IgD-negative memory B cell (primary cell): Measurements from ENCODE around the gene PLA2R1. TPM values are rescaled to one million over a fixed set of nuclear protein-coding genes. Genes with fewer than 3 reads are reported as not detected.

Experiments
- H3K27ac Mint-ChIP-seq, 3 donors: one replicate each; pipeline ENCODE4 v1.8.0; 2020 to 2022; ENCODE audit warnings: mild to moderate bottlenecking in 3 of 3, mixed read lengths in 3 of 3, moderate library complexity in 1 of 3
- H3K27me3 Mint-ChIP-seq: one replicate; pipeline ENCODE4 v1.8.0; 2021; ENCODE audit warnings: mixed read lengths
- H3K36me3 Mint-ChIP-seq: one replicate; pipeline ENCODE4 v1.8.0; 2020; ENCODE audit warnings: mild to moderate bottlenecking, mixed read lengths
- H3K4me1 Mint-ChIP-seq, 3 donors: one replicate each; pipeline ENCODE4 v1.8.0; 2020 to 2022; ENCODE audit warnings: mixed read lengths in 3 of 3, mild to moderate bottlenecking in 1 of 3
- H3K4me3 Mint-ChIP-seq, 4 donors: one replicate each; pipeline ENCODE4 v1.8.0; 2020 to 2022; ENCODE audit warnings: mild to moderate bottlenecking in 4 of 4, mixed read lengths in 4 of 4, moderate library complexity in 3 of 4
- H3K9me3 Mint-ChIP-seq, 3 donors: one replicate each; pipeline ENCODE4 v1.8.0; 2020 to 2021; ENCODE audit warnings: mixed read lengths in 3 of 3, mild to moderate bottlenecking in 1 of 3
- polyA plus RNA-seq: library from polyadenylated mRNA; unstranded; fragments of 300-500 nt; fragmentation: Illumina TruSeq; gene quantifications from one replicate; pipeline ENCODE4 v1.2.3, GENCODE V29; 2021

PLA2R1 gene
- polyA plus RNA-seq, 1 donor from 2014 or later = not detected

DNA sequence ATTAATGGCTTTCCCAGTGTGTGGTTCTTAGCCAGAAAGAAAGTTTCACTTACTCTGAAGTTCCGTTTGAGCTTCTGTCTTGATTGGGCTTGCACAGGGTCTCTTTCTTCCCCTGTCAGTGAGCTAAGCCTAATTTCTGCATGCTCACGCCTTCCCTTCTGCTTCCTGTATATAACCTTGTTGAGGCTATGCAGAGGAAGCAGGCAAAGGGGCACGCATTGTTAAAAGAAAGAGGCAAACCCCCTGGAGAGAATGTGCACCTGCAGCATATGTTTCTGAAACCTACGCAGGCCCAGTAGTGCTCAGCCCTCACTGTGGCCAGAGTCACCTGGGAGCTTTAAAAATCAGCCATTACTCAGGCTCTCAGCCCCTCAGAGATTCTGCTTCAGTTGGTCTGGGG is 14.5 kb upstream of the PLA2R1 start:
- H3K27me3 Mint-ChIP-seq = no peaks in the 10 kb centered on the region
- H3K36me3 Mint-ChIP-seq = no peaks in the 10 kb centered on the region
- H3K4me3 Mint-ChIP-seq = no peak overlapping the region
- H3K9me3 Mint-ChIP-seq = peaks cover 0 to 10% (median 2%) of the 10 kb centered on the region in 3 donors
- H3K4me1 Mint-ChIP-seq = no peaks in the 10 kb centered on the region
- H3K27ac Mint-ChIP-seq = no peak overlapping the region

- Mint-ChIP-seq H3K4me1 (no peaks in the 10 kb centered on the region), H3K4me3 (no peak overlapping the region), H3K9me3 (peaks cover 0 to 10% (median 2%) of the 10 kb centered on the region in 3 donors), H3K36me3 (no peaks in the 10 kb centered on the region), H3K27me3 (no peaks in the 10 kb centered on the region), H3K27ac (no peak overlapping the region)
Measured at GRCh38 chr2:160076241-160076640, 13.8 kb upstream of the PLA2R1 start.

DNA sequence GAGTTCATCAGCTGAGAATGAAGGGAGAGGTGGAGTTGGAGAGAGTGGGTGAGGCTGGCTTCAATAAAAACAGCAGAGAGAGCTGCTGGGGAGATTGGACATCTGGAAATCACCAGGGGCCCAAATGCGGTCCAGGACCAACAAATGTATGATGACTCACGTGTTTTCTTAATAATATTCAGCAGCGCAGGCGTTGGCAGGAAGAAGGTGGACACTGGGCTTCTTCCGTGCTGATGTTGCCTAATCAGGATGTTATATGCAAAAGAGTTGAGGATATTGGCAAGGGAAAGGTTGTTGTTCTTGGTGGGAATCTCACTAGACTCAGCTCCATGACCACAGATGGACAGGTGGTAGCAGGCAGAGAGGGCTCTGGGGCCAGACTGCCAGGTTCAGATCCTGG is 12.8 kb upstream of the PLA2R1 start:
- H3K27ac Mint-ChIP-seq = no peak overlapping the region
- no peaks in the 10 kb centered on the region for H3K4me1 Mint-ChIP-seq
- no peak overlapping the region for H3K4me3 Mint-ChIP-seq
- H3K36me3 Mint-ChIP-seq = no peaks in the 10 kb centered on the region
- no peaks in the 10 kb centered on the region for H3K27me3 Mint-ChIP-seq
- peaks cover 0 to 5% (median 0%) of the 10 kb centered on the region in 3 donors for H3K9me3 Mint-ChIP-seq

DNA sequence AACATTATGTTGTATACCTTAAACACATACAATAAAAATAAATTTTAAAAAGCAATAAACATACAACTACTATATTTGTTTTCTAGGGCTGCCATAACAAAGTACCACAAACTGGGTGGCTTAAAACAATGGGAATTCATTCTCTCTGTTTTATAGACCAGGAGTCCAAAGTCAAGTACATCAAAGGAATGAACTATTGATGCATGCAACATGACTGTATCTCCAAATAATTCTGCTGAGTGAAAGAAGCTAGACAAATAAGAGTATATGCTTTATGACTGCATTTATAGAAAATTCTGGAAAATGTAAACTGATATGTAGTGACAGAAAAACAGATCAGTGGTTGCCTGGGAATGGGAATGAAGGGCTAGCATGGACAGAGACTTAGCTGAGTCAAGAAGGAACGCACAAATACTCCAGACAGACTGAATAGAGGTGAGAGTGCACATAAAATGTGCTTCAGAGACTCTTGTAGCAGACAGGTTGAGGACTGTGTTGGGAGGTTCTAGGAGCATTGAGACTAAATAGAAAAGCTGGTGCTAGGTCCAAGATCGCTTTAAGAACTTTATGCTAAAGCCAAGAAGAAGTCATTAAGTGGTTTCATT is 11.0 kb upstream of the PLA2R1 start:
- Mint-ChIP-seq H3K4me3 (no peak overlapping the region), H3K36me3 (no peaks in the 10 kb centered on the region), H3K4me1 (no peaks in the 10 kb centered on the region), H3K27me3 (no peaks in the 10 kb centered on the region), H3K27ac (no peak overlapping the region), H3K9me3 (peaks cover 0 to 2% (median 1%) of the 10 kb centered on the region in 3 donors)

- Mint-ChIP-seq H3K4me1 (no peaks in the 10 kb centered on the region), H3K9me3 (peaks cover 0 to 4% (median 4%) of the 10 kb centered on the region in 3 donors), H3K27me3 (peaks cover 9% of the 10 kb centered on the region), H3K4me3 (no peak overlapping the region), H3K36me3 (peaks cover 2% of the 10 kb centered on the region), H3K27ac (no peak overlapping the region)
Measured at GRCh38 chr2:160068906-160069305, 6.5 kb upstream of the PLA2R1 start.

DNA sequence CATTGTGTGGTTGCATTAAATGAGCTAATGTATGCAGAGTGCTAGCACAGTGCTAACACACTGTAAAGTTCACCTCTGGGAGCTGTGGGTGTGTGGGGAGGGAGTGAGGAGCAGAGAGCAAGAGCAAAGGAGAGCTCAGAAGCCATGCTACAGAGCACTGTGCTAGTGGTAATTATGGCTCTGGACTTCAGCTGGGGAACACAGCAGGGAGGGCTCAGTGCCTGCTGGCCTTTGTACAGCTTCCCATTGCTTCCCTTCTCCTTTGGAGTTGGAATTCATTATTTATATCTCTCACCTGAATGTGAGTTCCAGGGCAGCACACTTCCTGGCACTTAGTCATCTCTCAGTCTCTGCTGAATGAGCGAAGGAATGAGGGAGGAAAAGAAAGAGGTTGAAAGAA is 2.5 kb upstream of the PLA2R1 start:
- Mint-ChIP-seq H3K27me3 (peaks cover 32% of the 10 kb centered on the region), H3K27ac (no peak overlapping the region), H3K9me3 (peaks cover 0 to 5% (median 4%) of the 10 kb centered on the region in 3 donors), H3K4me1 (peaks cover 0 to 1% (median 0%) of the 10 kb centered on the region in 3 donors), H3K4me3 (no peak overlapping the region), H3K36me3 (peaks cover 2% of the 10 kb centered on the region)

DNA sequence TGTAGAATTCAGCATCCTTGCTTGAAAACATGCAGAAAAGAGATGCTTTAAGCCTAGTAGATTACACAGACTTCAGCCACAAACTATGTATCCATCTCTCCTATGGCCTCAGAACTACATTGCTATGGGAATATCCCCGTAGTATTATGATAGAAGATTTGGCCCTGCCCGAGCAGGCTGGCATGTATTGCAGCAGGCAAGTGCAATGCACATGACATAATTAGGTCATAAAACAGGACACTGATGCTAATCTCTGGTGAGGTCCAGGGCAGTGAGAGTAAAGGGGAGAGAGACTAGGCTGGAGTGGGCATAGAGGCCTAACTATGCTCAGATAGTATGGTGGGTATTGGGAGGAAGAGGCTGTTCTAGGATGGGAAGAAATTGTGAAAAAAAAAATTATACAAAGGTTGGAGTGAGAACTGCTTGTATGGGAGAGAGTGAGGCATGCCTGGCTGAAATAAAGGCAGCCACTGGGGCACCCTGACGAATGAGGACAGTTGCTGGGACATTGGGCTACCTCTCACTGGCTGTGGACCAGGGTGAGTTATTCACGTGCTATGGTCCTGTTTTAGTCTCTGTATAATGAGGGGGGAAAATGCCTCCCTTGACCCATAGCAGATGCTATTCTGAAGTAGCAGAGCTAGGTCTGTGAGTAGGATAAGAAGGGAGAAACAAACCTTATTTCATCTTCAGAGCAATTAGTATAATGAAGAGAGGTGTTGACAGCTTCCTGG is 1.6 kb upstream of the PLA2R1 start:
- Mint-ChIP-seq H3K36me3 (peaks cover 3% of the 10 kb centered on the region), H3K4me1 (peaks cover 0 to 1% (median 0%) of the 10 kb centered on the region in 3 donors), H3K9me3 (peaks cover 0 to 4% (median 4%) of the 10 kb centered on the region in 3 donors), H3K27me3 (peaks cover 38% of the 10 kb centered on the region), H3K27ac (no peak overlapping the region), H3K4me3 (peak overlapping the region in 1 of 4 donors; percentile 56)

DNA sequence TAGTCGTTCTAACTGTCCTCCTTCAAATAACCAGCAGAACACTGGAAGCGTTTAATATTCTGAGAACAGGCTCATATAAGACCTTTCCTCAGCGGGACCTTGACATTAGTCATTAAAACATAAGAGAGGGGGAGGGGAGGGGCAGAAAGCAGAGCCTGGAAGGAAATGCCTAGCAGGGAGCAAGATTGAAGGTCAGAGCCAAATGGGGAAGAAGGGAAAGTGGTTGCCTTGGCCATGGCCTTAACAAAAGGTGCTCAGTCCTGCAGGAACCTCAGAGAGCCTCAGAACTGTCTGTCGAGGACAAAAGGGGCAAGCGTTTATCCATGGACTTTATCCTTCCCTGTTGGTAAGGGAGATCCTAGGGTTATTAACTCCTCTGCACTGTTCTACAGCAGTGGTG is 856 bp upstream of the PLA2R1 start:
- Mint-ChIP-seq H3K4me3 (no peak overlapping the region), H3K4me1 (peaks cover 0 to 1% (median 0%) of the 10 kb centered on the region in 3 donors), H3K36me3 (peaks cover 3% of the 10 kb centered on the region), H3K27ac (no peak overlapping the region), H3K9me3 (peaks cover 0 to 4% (median 3%) of the 10 kb centered on the region in 3 donors), H3K27me3 (peaks cover 41% of the 10 kb centered on the region)

DNA sequence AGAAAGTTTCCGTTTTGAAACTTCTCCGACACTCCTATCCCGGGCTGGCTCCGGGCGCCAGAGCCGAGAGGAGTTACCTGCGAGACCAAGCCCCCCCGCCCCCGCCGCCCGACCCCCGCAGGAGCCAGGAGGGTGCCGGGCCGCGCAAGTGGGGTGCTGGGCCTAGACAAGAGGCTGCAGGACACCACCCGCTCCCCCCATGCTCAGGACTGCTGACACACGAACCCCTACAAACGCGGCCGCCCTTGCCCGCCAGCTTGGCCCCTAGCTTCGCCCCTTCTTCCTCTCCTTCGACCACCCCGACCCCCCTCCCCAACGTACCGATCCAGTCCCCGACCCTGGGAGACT is 497 bp downstream of the PLA2R1 start:
- Mint-ChIP-seq H3K4me3 (peak overlapping the region in 2 of 4 donors; percentile 39 to 55), H3K27me3 (peaks cover 41% of the 10 kb centered on the region), H3K4me1 (peaks cover 0 to 1% (median 0%) of the 10 kb centered on the region in 3 donors), H3K9me3 (peaks cover 0 to 4% (median 3%) of the 10 kb centered on the region in 3 donors), H3K27ac (no peak overlapping the region), H3K36me3 (peaks cover 3% of the 10 kb centered on the region)

- Mint-ChIP-seq H3K4me3 (peak overlapping the region in 1 of 4 donors; percentile 54), H3K36me3 (peaks cover 3% of the 10 kb centered on the region), H3K27ac (no peak overlapping the region), H3K9me3 (peaks cover 0 to 4% (median 3%) of the 10 kb centered on the region in 3 donors), H3K4me1 (peaks cover 0 to 1% (median 0%) of the 10 kb centered on the region in 3 donors), H3K27me3 (peaks cover 41% of the 10 kb centered on the region)
Measured at GRCh38 chr2:160061533-160061932, 882 bp downstream of the PLA2R1 start.

DNA sequence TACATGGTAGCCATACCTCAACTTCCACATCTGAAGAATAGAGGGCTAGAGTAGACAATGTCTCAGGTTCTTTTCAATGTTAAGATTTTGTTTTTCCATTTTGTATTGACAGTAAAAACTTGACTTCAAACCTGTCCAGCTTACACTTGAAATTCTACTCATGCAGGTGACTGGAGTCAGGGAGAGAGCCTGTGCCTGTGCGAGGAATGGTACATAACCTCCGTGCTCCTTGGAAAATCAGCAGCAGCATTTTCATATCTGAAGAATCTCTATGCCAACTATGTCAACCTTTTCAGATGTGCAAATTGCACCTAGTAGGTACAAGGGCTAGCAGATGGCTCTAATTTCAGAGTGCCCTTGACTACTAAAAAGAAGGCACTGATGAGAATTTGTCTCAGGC is 2.1 kb downstream of the PLA2R1 start:
- Mint-ChIP-seq H3K4me1 (peaks cover 0 to 1% (median 0%) of the 10 kb centered on the region in 3 donors), H3K9me3 (peaks cover 0 to 5% (median 0%) of the 10 kb centered on the region in 3 donors), H3K36me3 (peaks cover 2% of the 10 kb centered on the region), H3K27me3 (peaks cover 36% of the 10 kb centered on the region), H3K27ac (no peak overlapping the region), H3K4me3 (no peak overlapping the region)

- H3K9me3 Mint-ChIP-seq = peaks cover 0 to 1% (median 0%) of the 10 kb centered on the region in 3 donors
- no peak overlapping the region for H3K27ac Mint-ChIP-seq
- no peaks in the 10 kb centered on the region for H3K4me1 Mint-ChIP-seq
- peaks cover 22% of the 10 kb centered on the region for H3K27me3 Mint-ChIP-seq
- no peak overlapping the region for H3K4me3 Mint-ChIP-seq
- peaks cover 2% of the 10 kb centered on the region for H3K36me3 Mint-ChIP-seq
Measured at GRCh38 chr2:160057356-160057755, 5.1 kb downstream of the PLA2R1 start.

- Mint-ChIP-seq H3K9me3 (peaks cover 0 to 1% (median 0%) of the 10 kb centered on the region in 3 donors), H3K36me3 (peaks cover 2% of the 10 kb centered on the region), H3K4me3 (no peak overlapping the region), H3K27me3 (peaks cover 18% of the 10 kb centered on the region), H3K4me1 (no peaks in the 10 kb centered on the region), H3K27ac (no peak overlapping the region)
Measured at GRCh38 chr2:160055726-160056108, 6.7 kb downstream of the PLA2R1 start.

GRCh38 chr2:160054984-160055725 is 7.3 kb downstream of the PLA2R1 start:
- Mint-ChIP-seq H3K4me3 (no peak overlapping the region), H3K9me3 (peaks cover 0 to 1% (median 0%) of the 10 kb centered on the region in 3 donors), H3K27ac (no peak overlapping the region), H3K36me3 (peaks cover 2% of the 10 kb centered on the region), H3K4me1 (no peaks in the 10 kb centered on the region), H3K27me3 (peaks cover 14% of the 10 kb centered on the region)

GRCh38 chr2:160053946-160054345 is 8.5 kb downstream of the PLA2R1 start:
- Mint-ChIP-seq H3K27me3 (peaks cover 8% of the 10 kb centered on the region), H3K27ac (no peak overlapping the region), H3K9me3 (peaks cover 0 to 1% (median 0%) of the 10 kb centered on the region in 3 donors), H3K4me3 (no peak overlapping the region), H3K36me3 (no peaks in the 10 kb centered on the region), H3K4me1 (no peaks in the 10 kb centered on the region)
